CD4-positive, alpha-beta T cell (primary cell): Measurements from ENCODE around the gene PKP1. TPM values are rescaled to one million over a fixed set of nuclear protein-coding genes. Genes with fewer than 3 reads are reported as not detected.

Experiments used
- ATAC-seq: fragments of 200-7000 bp; cut with Tn5 transposase; one replicate; pipeline ENCODE4 v1.10.0; 2022; ENCODE audit warnings: mild to moderate bottlenecking; ENCODE audit not compliant: poor library complexity
- CTCF ChIA-PET: fragments of 350-600 bp; sonication (Branson Sonifier 250); formaldehyde crosslinking; loops from one replicate; lab custom pipeline; 2021; ENCODE audit warnings: antibody characterized with exemption, inconsistent platforms; lab: Charles Lee
- POLR2A ChIA-PET: fragments of 350-600 bp; sonication (Branson Sonifier 250); formaldehyde crosslinking; loops from one replicate; lab custom pipeline; 2021; ENCODE audit warnings: antibody characterized with exemption, inconsistent platforms; lab: Charles Lee
- DNase-seq, 14 experiments: peaks; one replicate each; pipeline ENCODE4 v3.0.0-alpha.2; 2013 to 2020; ENCODE audit warnings: mixed read lengths in 2 of 14
- H3K27ac ChIP-seq, 2 donors: one replicate each; pipeline versions ENCODE4 v1.5.1 to v1.7.0; 2013; ENCODE audit warnings: low read length in 2 of 2, low read depth in 1 of 2, mild to moderate bottlenecking in 1 of 2
- H3K27me3 ChIP-seq, 2 experiments: 1 replicate in 1 of 2; 2 replicates in 1 of 2; pipeline versions ENCODE4 v1.6.1 to v1.7.0; 2013; ENCODE audit warnings: low read length in 2 of 2, control low read depth in 1 of 2, mild to moderate bottlenecking in 1 of 2, moderate library complexity in 1 of 2; ENCODE audit not compliant: insufficient read depth in 2 of 2, control insufficient read depth in 1 of 2
- H3K36me3 ChIP-seq: one replicate; pipeline ENCODE4 v1.6.1; 2013; ENCODE audit warnings: low read length, control low read depth; ENCODE audit not compliant: insufficient read depth
- H3K4me1 ChIP-seq: one replicate; pipeline ENCODE4 v1.6.1; 2013; ENCODE audit warnings: low read length, control low read depth; ENCODE audit not compliant: insufficient read depth
- H3K4me3 ChIP-seq: one replicate; pipeline ENCODE4 v1.5.1; 2013; ENCODE audit warnings: mild to moderate bottlenecking, low read length, moderate library complexity
- H3K9me3 ChIP-seq, 2 experiments: 1 replicate in 1 of 2; 2 replicates in 1 of 2; pipeline versions ENCODE4 v1.6.1 to v1.7.0; 2013; ENCODE audit warnings: low read length in 2 of 2, mild to moderate bottlenecking in 2 of 2, control low read depth in 1 of 2, moderate library complexity in 1 of 2; ENCODE audit not compliant: control insufficient read depth in 1 of 2, insufficient read depth in 1 of 2
- H3K27ac Mint-ChIP-seq: one replicate; pipeline ENCODE4 v1.8.0; 2020; ENCODE audit warnings: mixed read lengths
- H3K27me3 Mint-ChIP-seq: one replicate; pipeline ENCODE4 v1.8.0; 2021; ENCODE audit warnings: mixed read lengths
- H3K36me3 Mint-ChIP-seq: one replicate; pipeline ENCODE4 v1.8.0; 2021; ENCODE audit warnings: low read depth, mixed read lengths
- H3K4me1 Mint-ChIP-seq: one replicate; pipeline ENCODE4 v1.8.0; 2021; ENCODE audit warnings: low read depth, mixed read lengths
- H3K4me3 Mint-ChIP-seq: one replicate; pipeline ENCODE4 v1.8.0; 2020; ENCODE audit warnings: mild to moderate bottlenecking, mixed read lengths
- H3K9me3 Mint-ChIP-seq: one replicate; pipeline ENCODE4 v1.8.0; 2020; ENCODE audit warnings: mixed read lengths
- CTCF ChIP-seq: fragments of 200-600 bp; IDR thresholded peaks from one replicate; pipeline ENCODE4 v1.8.0; 2022; ENCODE audit warnings: antibody characterized with exemption, mild to moderate bottlenecking
- intact Hi-C, 2 experiments: fragments of 100-400 bp; cut with DNase I in 1 of 2; cut with micrococcal nuclease in 1 of 2; formaldehyde crosslinking; loops; one replicate each; pipeline versions ENCODE4 v1.15.1 to v1.9.0; 2023 to 2025; cut with DNase I, micrococcal nuclease
- total RNA-seq, 174 experiments: library from RNA in 2 of 174; stranded (reverse) in 2 of 174; gene quantifications; one replicate each; pipeline ENCODE4 v1.2.3 and lab custom pipeline; 2021 to 2026

Gene PKP1
- total RNA-seq, 2 experiments from 2014 or later: not detected

- TF ChIP-seq CTCF: no peak
- intact Hi-C loops: no loop called here
- Histone ChIP-seq H3K4me1 (no peaks in the 10 kb centered on the region), H3K36me3 (no peaks in the 10 kb centered on the region), H3K9me3 (peaks cover 0 to 4% of the 10 kb centered on the region in 2 experiments), H3K27me3 (peaks cover 2 to 6% of the 10 kb centered on the region in 2 experiments), H3K4me3 (no peak overlapping the region), H3K27ac (no peak overlapping the region)
- H3K4me3 Mint-ChIP-seq: no peak overlapping the region
- peaks cover 26% of the 10 kb centered on the region for H3K27me3 Mint-ChIP-seq
- CTCF ChIA-PET: no interaction called here
- DNase-seq (no peak), ATAC-seq (no peak)
- H3K36me3 Mint-ChIP-seq: no peaks in the 10 kb centered on the region
- H3K4me1 Mint-ChIP-seq: no peaks in the 10 kb centered on the region
- POLR2A ChIA-PET: no interaction called here
- no peak overlapping the region for H3K27ac Mint-ChIP-seq
- H3K9me3 Mint-ChIP-seq: no peaks in the 10 kb centered on the region
These were observed 73.4 kb downstream of the PKP1 start for GRCh38 chr1:201356701-201357100.

- TF ChIP-seq CTCF: no peak
- H3K27me3 Mint-ChIP-seq: peaks cover 26% of the 10 kb centered on the region
- no peaks in the 10 kb centered on the region for H3K4me1 Mint-ChIP-seq
- Histone ChIP-seq H3K4me1 (no peaks in the 10 kb centered on the region), H3K27ac (no peak overlapping the region), H3K4me3 (no peak overlapping the region), H3K27me3 (peaks cover 2 to 6% of the 10 kb centered on the region in 2 experiments), H3K9me3 (peaks cover 0 to 4% of the 10 kb centered on the region in 2 experiments), H3K36me3 (no peaks in the 10 kb centered on the region)
- no peak for ATAC-seq
- no peak for DNase-seq
- intact Hi-C loops: no loop called here
- H3K9me3 Mint-ChIP-seq: no peaks in the 10 kb centered on the region
- CTCF ChIA-PET: no interaction called here
- POLR2A ChIA-PET: no interaction called here
- no peak overlapping the region for H3K27ac Mint-ChIP-seq
- no peak overlapping the region for H3K4me3 Mint-ChIP-seq
- H3K36me3 Mint-ChIP-seq: no peaks in the 10 kb centered on the region
These were observed 73.9 kb downstream of the PKP1 start for GRCh38 chr1:201357211-201357610.

GRCh38 chr1:201357636-201358348 lies 74.5 kb downstream of the PKP1 start:
- peaks cover 2 to 5% of the 10 kb centered on the region in 2 experiments for H3K27me3 ChIP-seq
- CTCF ChIA-PET: no interaction called here
- ATAC-seq (no peak), DNase-seq (no peak)
- Mint-ChIP-seq H3K4me3 (no peak overlapping the region), H3K4me1 (no peaks in the 10 kb centered on the region), H3K9me3 (no peaks in the 10 kb centered on the region), H3K27me3 (peaks cover 26% of the 10 kb centered on the region), H3K36me3 (no peaks in the 10 kb centered on the region), H3K27ac (no peak overlapping the region)
- no peak for TF ChIP-seq CTCF
- H3K4me1 ChIP-seq: no peaks in the 10 kb centered on the region
- intact Hi-C loops: no loop called here
- H3K36me3 ChIP-seq: no peaks in the 10 kb centered on the region
- no peak overlapping the region for H3K4me3 ChIP-seq
- no peak overlapping the region for H3K27ac ChIP-seq
- H3K9me3 ChIP-seq: peaks cover 0 to 4% of the 10 kb centered on the region in 2 experiments
- POLR2A ChIA-PET: no interaction called here
